GM21619 (cell line): ENCODE measurements around the gene FAM114A1.
"Not testable (repeated sequence)": the region's sequence is repeated elsewhere in the genome, so short reads cannot be mapped to it uniquely, and the experiment has no call there.

Experiments
- ATAC-seq: cut with Tn5 transposase; IDR thresholded peaks from one replicate; pipeline ENCODE4 v1.9.1; 2021; ENCODE audit not compliant: unreplicated experiment

Gene FAM114A1

DNA sequence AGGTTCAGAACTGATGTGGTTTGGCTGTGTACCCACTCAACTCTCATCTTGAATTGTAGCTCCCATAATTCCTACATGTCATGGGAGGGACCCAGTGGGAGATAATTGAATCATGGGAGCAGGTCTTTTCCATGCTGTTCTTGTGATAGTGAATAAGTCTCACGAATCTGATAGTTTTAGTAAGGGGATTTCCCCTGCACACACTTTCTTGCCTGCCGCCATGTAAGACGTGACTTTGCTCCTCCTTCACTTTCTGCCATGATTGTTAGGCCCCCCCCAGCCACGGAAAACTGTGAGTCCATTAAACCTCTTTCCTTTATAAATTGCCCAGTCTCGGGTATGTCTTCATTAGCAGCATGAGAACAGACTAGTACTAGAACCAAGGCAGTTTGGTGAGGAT, 91.6 kb downstream of the FAM114A1 start:
- ATAC-seq = not testable (repeated sequence)

DNA sequence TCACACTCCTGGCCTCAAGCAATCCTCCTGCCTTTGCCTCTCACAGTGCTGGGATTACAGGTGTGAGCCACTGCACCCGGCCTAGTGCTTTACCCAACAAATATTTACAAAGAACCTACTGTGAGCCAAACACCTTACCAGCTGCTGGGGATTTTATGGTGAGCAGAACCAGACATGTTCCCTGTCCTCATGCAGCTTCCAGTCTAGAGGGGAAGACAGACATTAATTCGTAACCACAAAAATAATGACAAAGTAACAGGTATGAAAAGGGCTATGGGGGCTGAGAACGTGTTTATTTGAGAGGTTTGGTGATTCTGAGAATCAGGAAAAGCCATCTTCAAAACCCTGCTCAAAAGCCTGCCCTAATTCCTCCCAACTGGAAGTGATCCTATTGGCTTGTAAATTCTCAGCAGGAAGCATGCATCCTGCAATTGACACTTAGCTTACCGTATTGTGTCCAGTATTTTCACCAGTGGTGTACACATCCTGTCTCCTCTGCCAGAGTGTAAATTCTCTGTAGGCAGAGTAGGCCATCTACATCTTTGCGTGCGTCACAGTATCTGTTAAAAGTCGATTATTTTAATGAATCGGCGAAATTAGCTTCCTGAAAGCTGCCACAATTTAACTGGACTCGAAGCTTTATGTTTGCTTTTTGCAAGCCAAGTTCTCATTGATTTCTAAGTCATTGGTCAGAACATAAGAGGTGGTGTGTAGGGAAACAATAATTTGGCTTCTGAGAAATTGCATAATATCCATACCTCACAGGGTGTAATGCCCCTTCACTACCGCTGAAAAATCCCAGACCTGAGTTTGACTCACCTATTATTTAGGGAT, 97.6 kb downstream of the FAM114A1 start:
- ATAC-seq = no peak

DNA sequence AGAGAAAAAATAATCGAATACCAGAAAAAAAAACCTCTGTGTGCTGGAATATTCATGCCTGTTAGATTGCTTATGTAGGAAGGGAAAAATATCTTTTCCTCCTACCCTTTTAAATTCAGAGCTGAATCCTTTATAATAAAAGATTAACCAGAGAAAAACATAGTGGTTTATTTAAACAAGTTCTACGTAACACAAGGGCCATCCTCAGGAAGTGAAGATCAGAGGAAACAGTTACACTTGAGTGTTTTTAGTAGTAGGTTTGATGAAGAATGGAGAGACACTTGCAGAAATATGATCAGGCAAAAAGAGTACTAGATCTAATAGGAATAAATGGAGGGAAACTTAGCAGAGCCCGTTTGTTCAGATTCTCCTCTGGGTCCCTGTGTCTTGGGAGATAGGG, 98.3 kb downstream of the FAM114A1 start:
- ATAC-seq = no peak

DNA sequence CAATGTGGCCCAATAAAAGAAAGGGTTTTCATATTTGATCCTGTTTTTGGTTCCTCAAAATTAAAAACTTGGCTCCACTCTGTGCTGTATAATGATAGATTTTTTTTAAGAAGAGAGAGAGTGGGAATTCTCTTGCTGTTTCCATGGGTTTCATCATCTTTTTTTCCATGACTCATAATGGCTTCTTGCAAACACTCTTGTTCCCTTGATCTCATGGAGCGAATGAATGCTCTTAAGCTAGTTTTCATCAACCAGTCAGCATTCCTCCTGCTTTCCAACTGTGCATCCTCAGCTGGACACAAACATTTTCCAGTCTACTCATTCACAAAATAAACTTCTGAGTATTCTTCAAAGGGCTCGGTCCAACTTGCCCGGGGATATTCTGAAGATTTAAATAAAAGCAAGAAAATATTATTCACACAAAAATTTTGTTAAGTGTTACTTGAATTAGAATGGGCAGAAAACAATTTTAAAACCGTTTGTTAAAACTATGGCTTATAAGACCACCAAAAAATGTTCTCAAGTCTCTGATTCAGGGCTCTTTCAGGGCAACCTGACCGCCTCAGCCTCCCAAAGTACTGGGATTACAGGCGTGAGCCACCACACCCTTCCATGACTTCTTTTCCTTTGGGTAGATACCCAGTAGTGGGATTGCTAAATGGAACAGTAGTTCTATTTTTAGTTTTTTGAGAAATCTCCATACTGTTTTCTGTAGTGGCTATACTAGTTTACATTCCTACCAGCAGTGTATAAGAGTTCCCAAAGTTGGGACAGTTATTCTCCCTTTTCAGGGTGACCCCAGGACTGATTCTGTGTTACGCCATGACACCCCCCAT, 99.9 kb downstream of the FAM114A1 start:
- no peak for ATAC-seq

DNA sequence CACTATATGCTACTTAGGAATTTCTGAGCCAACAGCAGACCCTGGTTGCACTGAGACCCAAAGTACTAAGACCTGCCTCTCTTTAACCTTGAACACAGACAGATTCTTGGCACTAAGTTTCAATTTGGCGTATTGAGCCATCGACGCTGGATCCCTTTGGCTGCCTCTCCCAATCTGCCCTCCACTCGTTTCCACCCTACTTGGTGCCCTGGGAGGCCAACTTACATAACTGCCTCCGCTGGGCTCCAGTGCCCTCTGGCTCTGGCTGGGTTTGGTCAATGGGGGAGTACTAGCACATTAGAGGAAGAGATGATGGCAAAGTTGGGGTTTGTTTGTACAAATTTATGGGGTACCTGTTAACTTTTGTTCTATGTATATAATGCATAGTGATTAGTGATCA, 101.1 kb downstream of the FAM114A1 start:
- no peak for ATAC-seq

DNA sequence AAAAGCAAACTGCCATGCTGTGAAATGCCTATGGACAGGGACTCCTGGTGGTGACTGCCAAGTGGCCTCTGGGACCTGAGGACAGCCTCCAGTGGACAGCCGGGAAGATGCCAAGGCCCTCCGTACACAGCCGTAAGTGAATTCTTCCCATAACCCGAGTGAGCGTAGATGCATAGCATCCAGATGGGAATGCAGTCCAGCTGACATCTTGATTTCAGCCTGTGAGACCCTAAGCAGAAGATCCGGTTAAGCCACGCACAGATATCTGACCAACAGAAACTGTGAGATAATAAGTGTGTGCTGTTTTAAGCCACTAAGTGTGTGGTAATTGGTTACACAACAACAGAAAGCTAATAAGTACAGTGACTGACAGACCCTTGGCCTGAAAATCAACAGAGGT, 108.7 kb downstream of the FAM114A1 start:
- ATAC-seq = no peak

DNA sequence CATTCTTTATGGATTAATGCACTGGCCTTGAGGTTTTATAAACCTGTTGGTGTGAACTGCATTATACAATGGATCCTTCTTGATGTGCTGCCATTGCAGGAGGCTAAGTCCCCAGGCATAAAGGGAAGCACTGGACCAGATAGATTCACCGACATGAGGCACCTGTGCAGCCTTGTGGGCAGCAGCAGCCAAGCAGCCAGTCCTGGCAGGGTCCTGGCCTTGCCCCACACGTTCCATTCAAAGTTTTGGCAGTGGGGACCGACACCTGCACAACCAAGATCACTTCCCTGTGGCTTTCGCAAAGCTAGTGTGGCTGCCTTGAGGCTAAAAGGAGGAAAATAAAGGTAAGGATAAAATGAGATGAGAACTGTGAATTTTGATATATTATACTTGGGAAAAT, 111.5 kb downstream of the FAM114A1 start:
- ATAC-seq = no peak

DNA sequence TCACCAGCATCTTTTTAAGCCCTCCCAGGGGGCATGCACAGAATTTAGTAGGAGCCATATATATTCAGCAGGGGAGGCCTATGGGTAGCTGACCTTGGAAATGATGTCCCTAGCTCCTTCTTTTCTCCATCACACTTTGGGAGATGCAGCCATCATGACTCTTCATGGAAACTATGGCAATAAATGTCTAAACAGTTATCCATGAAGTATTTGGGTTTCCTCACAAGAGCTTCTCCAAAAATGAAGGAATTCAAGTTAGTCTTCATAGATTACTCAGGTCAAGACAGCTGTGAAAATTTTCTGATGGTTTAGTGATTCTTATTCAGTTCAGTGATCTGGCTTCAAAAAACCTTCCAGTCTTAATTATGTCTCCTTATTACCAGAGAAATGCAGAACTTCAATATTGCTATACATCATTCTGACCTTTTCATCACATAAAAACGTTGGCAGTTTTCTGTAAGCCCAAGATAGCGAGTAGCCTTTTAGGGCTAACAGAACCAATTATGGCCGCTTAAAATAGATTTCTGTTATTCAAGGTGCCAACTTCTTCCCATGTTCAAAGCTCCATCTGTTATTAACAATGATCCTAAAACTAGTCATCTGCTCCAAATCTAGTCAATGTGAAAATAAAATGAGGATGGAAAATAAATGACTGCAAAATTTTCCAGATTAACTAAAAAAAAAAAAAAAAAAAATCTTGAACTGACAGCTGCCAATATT, 112.1 kb downstream of the FAM114A1 start:
- ATAC-seq = no peak

DNA sequence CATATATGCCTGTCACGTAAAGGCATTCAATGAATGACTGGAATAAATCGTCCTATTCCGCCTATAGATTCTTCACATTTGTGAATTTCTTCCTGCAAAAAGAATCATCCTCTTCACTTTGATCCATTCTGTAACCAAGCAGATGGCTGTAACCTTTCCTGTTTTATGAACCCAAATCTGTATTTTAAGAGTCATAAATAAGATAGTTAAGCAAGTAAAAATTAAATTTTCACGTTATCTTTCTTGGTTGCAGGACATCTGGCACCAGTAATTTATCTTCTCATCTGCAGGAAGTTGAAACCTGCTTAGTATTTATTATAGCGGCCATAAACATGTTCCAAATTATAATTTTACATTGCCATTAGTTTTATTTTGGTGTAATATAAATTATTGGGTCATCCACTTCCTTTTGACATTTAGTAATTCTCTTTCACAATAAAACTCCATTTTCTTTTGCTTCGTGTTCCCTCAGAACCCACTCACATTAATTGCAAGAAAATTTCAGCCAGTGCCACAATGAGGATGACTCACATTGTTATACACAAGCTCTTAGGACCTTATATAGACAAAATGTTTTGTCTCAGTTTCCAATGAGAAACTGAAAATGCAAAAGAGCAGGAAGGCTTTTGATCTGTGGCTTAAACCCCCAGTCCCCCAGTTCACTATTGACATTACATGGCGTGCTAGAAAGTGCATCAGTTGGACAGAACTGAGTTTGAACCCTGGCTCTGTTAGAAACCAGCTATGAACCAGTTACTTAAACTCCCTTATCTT, 113.5 kb downstream of the FAM114A1 start:
- ATAC-seq = no peak

DNA sequence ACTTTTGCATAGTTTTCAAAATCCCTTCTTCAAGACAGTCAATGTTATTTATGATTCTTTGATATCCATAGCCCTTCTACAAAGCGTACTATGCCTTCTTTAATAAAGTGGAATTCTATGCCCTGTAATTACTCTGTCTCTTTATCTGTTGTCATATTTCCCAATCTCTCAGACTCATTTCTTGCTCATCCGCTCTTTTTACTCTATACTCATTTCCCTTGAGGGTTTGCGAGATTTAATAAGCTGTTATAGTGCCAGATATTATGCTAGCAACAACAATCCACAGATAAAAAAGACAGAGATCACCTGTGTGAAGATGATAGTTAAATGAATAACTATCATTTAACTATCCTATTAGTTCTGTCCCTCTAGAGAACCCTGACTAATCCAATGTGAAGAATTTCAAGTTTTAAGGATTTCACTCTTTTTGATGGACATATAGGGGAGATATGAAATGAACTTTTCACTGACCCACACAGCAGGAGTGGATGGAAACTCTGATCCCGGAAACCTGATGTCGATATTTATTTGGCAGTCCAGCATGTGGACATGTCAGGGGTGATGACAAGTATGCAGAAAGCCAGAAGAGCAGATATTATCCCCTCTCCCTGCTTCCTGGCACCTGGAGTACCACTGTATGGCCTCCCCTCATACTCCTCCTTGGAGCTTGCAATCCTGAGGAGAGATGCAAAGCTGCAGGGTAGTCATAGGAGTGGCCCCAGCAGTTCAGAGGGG, 114.9 kb downstream of the FAM114A1 start:
- ATAC-seq = no peak

DNA sequence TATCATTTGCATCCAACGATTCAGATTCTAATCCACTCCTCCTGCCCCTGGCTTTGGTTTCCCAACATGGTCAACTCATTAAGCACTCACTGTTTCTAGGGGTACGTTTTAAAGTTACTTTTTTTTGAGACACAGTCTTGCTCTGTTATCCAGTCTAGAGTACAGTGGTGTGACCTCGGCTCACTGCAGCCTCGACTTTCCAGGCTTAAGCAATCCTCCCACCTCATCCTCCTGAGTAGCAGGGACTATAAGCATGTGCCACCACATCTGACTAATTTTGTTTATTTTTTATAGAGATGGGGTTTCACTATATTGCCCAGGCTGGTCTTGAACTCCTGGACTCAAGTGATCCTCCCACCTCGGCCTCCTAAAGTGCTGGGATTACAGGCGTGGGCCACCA, 115.7 kb downstream of the FAM114A1 start:
- no peak for ATAC-seq

DNA sequence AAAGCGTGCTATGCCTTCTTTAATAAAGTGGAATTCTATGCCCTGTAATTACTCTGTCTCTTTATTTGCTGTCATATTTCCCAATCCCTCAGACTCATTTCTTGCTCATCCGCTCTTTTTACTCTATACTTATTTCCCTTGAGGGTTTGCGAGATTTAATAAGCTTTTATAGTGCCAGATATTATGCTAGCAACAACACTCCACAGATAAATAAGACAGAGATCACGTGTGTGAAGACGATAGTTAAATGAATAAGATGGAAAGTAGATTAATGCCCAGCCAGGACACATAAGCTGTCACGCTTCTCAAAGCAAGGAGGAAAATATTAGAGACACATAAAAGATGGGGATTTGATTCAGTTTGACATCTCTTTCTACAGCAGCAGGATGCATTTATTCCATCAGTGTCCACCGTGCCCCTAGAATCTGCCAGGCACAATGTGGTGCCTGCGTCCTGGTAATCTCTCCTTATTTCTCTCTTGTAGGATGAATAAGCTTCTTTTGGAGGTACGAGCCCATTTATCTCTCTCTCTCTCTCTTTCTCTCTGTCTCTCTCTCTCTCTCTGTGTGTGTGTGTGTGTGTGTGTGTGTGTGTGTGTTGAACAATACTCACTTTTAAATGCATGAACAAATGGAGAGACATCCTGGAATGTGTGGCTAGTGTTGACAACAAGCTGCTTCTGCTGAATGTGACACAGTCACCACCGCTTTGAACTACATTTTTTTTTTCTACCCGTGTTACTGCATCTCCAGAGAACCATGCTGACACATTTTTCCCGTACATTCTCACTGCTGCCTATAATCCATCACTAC, 116.4 kb downstream of the FAM114A1 start:
- ATAC-seq = no peak

DNA sequence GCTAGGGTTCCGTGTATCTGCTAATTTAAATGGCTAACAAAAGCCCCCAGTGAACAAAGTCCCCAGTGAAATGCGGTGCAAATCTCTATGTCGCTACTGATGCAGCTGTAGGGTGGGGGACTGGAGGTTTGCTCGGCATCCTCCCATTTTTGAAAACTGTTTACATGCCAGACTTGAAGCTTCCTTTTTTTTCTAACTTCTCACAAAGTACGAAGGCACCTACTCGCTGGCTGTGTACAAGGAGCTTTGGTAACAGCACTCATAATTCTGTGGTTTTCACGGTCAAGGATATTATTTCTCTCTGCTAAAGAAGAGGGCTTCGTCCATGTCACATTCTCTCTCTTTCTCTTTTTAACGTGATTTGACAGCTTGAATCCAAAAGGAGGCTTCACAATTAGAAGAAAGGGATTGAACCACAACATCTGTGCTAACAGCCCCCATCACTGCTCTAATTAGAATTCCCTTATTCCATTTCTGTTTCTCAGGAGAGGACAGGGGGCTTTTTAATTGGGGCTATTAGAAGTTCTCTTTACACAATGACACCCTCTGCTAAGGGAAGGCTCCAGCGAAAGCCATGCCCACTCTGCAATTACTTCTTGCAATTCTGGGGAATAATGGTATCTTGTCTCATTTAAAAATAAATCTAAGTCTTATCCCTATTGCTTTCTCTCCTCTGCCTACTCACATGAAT, 117.9 kb downstream of the FAM114A1 start:
- no peak for ATAC-seq

DNA sequence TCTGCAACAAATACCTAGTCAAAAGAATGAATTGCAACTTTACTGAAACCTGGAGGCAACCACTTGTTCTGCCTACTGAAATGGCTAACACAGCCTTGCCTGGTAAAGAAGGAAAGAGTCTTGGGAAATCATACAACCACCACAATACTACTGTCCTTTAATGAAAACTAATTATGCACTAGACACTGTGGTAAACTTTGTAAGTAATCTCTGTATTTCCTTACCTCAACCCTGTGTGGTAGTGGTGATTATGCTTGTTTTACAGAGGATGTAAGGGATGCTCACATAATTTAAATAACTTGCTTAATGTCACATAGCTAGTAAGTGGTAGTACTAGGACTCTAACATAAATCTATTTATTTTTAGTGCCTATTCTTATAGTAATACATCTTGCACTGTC, 119.9 kb downstream of the FAM114A1 start:
- no peak for ATAC-seq

DNA sequence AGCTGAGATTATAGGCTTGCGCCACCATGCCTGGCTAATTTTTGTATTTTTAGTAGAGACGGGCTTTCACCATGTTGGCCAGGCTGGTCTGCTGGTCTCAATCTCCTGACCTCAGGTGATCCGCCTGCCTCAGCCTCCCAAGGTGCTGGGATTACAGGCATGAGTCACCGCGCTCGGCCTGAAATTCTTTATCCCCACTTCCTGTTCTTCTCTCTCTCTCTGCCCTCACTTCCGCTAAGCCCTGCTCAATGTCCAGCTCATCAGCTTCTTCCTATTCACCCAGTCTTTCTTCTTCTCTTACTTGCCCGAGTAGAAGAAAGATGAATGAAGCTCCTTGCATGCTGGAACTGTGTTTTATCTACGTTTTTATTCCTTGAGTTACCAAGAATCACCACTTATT, 120.7 kb downstream of the FAM114A1 start:
- ATAC-seq = not testable (repeated sequence)

DNA sequence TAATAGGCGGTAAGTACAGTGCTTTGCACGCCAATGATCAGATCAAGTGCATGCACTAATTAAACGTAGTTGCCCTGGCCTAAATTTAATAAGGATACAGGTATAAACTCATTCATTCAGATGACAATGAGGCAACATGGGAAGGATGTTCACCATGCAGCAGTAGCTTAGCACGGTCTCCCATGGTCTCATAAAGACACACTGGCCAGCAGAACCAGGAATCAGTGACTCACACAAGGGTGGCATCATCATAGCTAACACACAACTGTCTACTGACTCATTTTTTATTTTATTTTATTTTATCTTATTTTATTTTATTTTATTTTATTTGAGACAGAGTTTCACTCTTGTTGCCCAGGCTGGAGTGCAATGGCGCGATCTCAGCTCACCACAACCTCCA, 121.9 kb downstream of the FAM114A1 start:
- ATAC-seq = no peak

DNA sequence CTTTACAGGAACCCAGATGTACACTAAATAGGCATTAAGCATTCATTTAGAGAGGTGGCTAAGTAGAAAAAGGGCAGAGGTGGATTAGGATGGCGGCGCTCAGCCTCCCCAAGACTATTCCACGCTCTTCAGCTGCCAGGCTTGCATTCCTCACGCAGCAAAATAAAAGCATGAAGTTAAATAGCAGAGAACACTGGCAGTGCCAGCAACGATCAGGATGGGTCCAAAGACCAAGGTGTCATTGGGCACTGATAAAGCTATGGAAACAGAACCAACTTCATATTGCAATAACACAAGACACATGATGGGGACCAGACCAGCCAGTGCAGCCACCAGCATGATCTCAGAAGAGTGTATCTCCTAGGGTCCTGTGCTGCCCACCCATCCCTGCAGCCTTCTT, 122.6 kb downstream of the FAM114A1 start:
- no peak for ATAC-seq

DNA sequence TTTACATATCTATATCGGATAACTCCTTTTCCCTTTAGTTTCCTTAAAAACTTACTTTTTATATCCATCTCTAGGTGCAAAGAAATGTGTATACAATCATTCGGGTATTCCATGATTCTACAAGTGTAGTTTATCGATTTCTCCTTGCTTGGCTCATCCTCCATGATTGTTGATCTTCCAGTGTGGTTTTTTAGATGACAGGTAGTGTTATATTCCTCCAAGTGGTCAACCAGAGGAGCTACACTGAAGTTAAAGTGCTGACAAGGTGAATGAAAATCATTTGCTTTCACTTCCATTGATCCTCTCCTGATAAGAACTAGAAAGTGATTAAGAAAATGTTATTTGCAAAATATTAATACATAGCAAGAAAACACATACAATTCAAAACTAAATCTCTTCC, 126.1 kb downstream of the FAM114A1 start:
- ATAC-seq = no peak

DNA sequence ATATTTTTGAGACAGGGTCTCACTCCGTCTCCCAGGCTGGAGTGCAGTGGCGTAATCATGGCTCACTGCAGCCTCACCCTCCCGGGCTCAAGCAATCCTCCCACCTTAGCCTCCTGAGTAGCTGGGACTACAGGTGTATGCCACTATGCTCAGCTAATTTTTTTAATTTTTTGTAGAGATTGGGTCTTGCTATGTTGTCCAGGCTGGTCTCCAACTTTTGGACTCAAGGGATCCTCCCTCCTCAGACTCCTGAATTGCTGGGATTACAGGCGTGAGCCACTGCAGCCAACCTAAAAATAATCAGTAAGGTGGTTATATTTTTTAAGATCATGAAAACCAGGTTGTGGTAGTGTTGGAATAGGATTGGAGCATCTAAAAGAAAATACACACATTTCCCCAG, 126.5 kb downstream of the FAM114A1 start:
- ATAC-seq = no peak
